Measurements from ENCODE around the gene XKR7.

- no peak for TF ChIP-seq POLR2AphosphoS5 (IDR thresholded peaks at IDR 0.05)
- TF ChIP-seq CTCF (IDR thresholded peaks at IDR 0.05), result no peak
- no peak for TF ChIP-seq POLR2A (IDR thresholded peaks at IDR 0.05)
Measured at GRCh38 chr20:32036716-32037485, 69.0 kb downstream of the XKR7 start.
